ENCODE measurements around the gene IGSF22. TPM values are rescaled to one million over a fixed set of nuclear protein-coding genes. Genes with fewer than 3 reads are reported as not detected.

The IGSF22 gene
- 10 to 100 TPM in 1 of 6 donors, 1 to 10 TPM in 2, not detected in 3; 1.2 to 21.0 (median 2.1) TPM for total RNA-seq

DNA sequence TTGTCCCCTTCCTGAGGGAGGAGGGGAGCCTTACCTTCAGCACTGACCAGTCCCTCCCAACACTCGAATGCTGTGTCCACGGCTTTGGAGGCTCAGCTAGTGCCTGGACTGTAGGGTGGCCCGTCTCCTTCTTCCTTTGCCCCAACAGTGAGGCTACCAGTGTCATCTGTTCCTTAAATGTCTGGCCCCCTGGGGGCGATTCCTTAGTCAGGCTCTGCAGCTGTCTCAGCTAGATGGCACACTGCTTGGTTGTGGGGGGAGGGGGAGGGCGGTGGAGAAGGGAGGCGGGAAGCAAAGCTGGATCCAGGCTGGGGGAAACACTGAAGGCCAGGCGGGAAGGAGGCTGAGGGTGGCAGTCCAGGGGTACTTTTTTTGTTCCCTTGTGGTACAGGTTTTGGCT, at the start of gene IGSF22:
TSS of gene IGSF22 (minus strand) at position 149 of the 400 bp plus-strand sequence. CDS start 1,952 bp downstream, outside the sequence.
- H3K36me3 ChIP-seq = no peaks in the 10 kb centered on the region
- 77 to 79% methylated on average over 6 to 7 of the region's 7 CpGs for WGBS, 2 donors
- H3K27ac ChIP-seq = no peak within 1 kb of the TSS
- H3K4me1 ChIP-seq = peaks cover 7 to 11% (median 10%) of the 10 kb centered on the region in 4 donors
- DNase-seq (no peak), ATAC-seq (ENCODE audit: low FRiP score in 2 of 2) (no peak)
- no peak for TF ChIP-seq EP300 (IDR thresholded peaks at IDR 0.05)
- no peak for TF ChIP-seq POLR2AphosphoS5 (IDR thresholded peaks at IDR 0.05)
- TF ChIP-seq CTCF (IDR thresholded peaks at IDR 0.05) = no peak
- no peak for TF ChIP-seq POLR2A (IDR thresholded peaks at IDR 0.05)
- no peak within 1 kb of the TSS for H3K4me3 ChIP-seq
- H3K9me3 ChIP-seq = no peaks in the 10 kb centered on the region
- H3K27me3 ChIP-seq = no peaks in the 10 kb centered on the region

GRCh38 chr11:18774801-18775200, 48.8 kb upstream of the IGSF22 start:
- ATAC-seq (ENCODE audit: low FRiP score in 2 of 2) (no peak), DNase-seq (no peak)
- no peaks in the 10 kb centered on the region for H3K9me3 ChIP-seq
- H3K27ac ChIP-seq = no peak overlapping the region
- no peak overlapping the region for H3K4me3 ChIP-seq
- no peaks in the 10 kb centered on the region for H3K36me3 ChIP-seq
- no peak for TF ChIP-seq EP300 (IDR thresholded peaks at IDR 0.05)
- TF ChIP-seq CTCF (IDR thresholded peaks at IDR 0.05) = no peak
- no peak for TF ChIP-seq POLR2A (IDR thresholded peaks at IDR 0.05)
- TF ChIP-seq POLR2AphosphoS5 (IDR thresholded peaks at IDR 0.05) = no peak
- no peaks in the 10 kb centered on the region for H3K4me1 ChIP-seq
- WGBS, 2 donors = 79 to 87% methylated on average over 7 of the region's 7 CpGs
- H3K27me3 ChIP-seq = no peaks in the 10 kb centered on the region

- Histone ChIP-seq H3K27me3 (no peaks in the 10 kb centered on the region), H3K4me1 (no peaks in the 10 kb centered on the region), H3K27ac (no peak overlapping the region), H3K4me3 (no peak overlapping the region), H3K36me3 (no peaks in the 10 kb centered on the region), H3K9me3 (no peaks in the 10 kb centered on the region)
- 72 to 84% methylated on average over 3 of the region's 3 CpGs for WGBS, 2 donors
- DNase-seq (no peak), ATAC-seq (ENCODE audit: low FRiP score in 2 of 2) (no peak)
- no peak for TF ChIP-seq POLR2AphosphoS5 (IDR thresholded peaks at IDR 0.05)
Measured at GRCh38 chr11:18773681-18774080, 47.7 kb upstream of the IGSF22 start.

- ATAC-seq (ENCODE audit: low FRiP score in 2 of 2) = no peak
- no peak for DNase-seq
- TF ChIP-seq EP300 (IDR thresholded peaks at IDR 0.05) (no peak), POLR2AphosphoS5 (IDR thresholded peaks at IDR 0.05) (no peak), POLR2A (IDR thresholded peaks at IDR 0.05) (no peak), CTCF (IDR thresholded peaks at IDR 0.05) (no peak)
- H3K4me3 ChIP-seq = no peak overlapping the region
- 62 to 75% methylated on average over 4 to 8 of the region's 8 CpGs for WGBS, 2 donors
- no peaks in the 10 kb centered on the region for H3K4me1 ChIP-seq
- no peak overlapping the region for H3K27ac ChIP-seq
- no peaks in the 10 kb centered on the region for H3K9me3 ChIP-seq
- H3K36me3 ChIP-seq = no peaks in the 10 kb centered on the region
- H3K27me3 ChIP-seq = no peaks in the 10 kb centered on the region
Measured at GRCh38 chr11:18773104-18773503, 47.1 kb upstream of the IGSF22 start.

- Histone ChIP-seq H3K4me3 (no peak overlapping the region), H3K27ac (no peak overlapping the region), H3K9me3 (no peaks in the 10 kb centered on the region), H3K4me1 (no peaks in the 10 kb centered on the region), H3K36me3 (no peaks in the 10 kb centered on the region), H3K27me3 (no peaks in the 10 kb centered on the region)
- WGBS, 2 donors = 48 to 71% methylated on average over 5 of the region's 5 CpGs
- DNase-seq (no peak), ATAC-seq (ENCODE audit: low FRiP score in 2 of 2) (no peak)
- TF ChIP-seq CTCF (IDR thresholded peaks at IDR 0.05) = no peak
- TF ChIP-seq POLR2AphosphoS5 (IDR thresholded peaks at IDR 0.05) = no peak
- no peak for TF ChIP-seq POLR2A (IDR thresholded peaks at IDR 0.05)
- no peak for TF ChIP-seq EP300 (IDR thresholded peaks at IDR 0.05)
Measured at GRCh38 chr11:18772211-18772610, 46.2 kb upstream of the IGSF22 start.

Measured in upper lobe of left lung (tissue), 6 donors.